GM15510 (cell line): Measurements from ENCODE around the gene HMGN1.
A peak's percentile ranks its signal among the peaks of the same experiment; 100 is the strongest.

Source experiments
- POLR2A ChIP-seq: IDR thresholded peaks from 3 replicates; pipeline ENCODE4 v1.6.1; 2011; ENCODE audit warnings: borderline replicate concordance; ENCODE audit not compliant: insufficient read length; ENCODE audit errors: extremely low read depth

Gene HMGN1

DNA sequence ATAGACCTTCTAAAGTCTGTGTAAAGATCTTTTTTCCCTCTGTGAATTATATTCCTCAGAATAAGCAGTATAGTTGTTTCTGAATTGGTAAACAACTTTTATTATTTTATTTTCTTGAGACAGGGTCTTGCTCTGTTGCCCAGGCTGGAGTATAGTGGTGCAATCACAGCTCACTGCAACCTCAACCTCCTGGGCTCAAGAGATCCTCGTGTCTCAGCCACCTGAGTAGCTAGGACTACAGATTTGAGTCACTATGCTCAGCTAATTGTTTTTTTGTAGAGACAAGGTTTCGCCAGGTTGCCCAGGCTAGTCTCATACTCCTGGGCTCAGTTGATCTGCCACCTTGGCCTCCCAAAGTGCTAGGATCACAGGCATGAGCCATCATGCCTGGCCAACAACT is 26.6 kb upstream of the HMGN1 start:
- no peak for TF ChIP-seq POLR2A

GRCh38 chr21:39374046-39374445 is 25.2 kb upstream of the HMGN1 start:
- TF ChIP-seq POLR2A = no peak

- TF ChIP-seq POLR2A = no peak
Measured at GRCh38 chr21:39373634-39374033, 24.7 kb upstream of the HMGN1 start.

DNA sequence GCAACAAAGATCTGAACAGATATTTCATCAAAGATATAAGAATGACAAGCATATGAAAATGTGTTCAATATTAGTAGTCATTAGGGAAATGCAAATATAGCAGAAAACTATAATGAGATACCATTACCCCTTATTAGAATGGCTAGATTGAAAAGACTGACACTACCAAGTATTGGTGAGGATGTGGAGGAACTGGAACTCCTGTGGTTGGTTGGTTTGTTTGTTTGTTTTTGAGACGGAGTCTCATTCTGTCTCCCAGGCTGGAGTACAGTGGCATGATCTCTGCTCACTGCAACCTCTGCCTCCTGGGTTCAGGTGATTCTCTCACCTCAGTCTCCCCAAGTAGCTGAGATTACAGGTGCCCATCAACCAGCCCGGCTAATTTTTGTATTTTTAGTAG is 18.9 kb upstream of the HMGN1 start:
- no peak for TF ChIP-seq POLR2A

DNA sequence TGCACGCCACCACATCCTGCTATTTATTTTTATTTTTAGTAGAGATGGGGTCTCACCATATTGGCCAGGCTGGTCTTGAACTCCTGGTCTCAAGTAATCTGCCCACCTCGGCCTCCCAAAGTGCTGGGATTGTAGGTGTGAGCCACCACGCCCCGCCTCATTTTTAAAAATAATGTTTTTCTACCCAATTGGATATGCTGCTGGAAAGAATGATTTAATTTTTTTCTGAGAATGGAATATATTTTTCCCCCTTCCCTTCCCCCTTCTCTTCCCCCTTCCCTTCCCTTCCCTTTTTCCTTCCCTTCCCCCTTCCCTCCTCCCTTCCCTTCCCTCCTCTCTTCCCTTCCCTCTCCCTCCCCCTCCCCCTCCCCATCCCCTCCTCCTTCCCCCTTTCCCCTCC is 17.7 kb upstream of the HMGN1 start:
- no peak for TF ChIP-seq POLR2A

DNA sequence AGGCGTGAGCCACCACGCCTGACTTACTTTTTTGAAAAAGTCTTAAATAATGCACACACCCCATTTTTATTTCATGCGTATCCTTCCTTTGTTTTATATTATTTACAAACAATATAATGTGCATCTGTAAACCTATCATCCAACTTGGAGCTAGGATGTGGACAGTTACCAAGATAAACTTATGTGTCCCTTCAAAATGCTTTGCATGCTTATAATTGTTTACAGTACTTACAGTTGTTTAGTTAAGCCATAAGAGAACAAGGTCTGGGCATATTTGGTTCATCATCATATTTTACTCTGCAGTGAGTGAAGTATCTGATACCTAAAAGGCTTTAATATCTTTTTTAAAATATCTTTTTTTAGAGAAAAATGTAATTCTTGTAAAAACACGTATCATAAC is 16.1 kb upstream of the HMGN1 start:
- no peak for TF ChIP-seq POLR2A

- no peak for TF ChIP-seq POLR2A
Measured at GRCh38 chr21:39363607-39364555, 15.0 kb upstream of the HMGN1 start.

DNA sequence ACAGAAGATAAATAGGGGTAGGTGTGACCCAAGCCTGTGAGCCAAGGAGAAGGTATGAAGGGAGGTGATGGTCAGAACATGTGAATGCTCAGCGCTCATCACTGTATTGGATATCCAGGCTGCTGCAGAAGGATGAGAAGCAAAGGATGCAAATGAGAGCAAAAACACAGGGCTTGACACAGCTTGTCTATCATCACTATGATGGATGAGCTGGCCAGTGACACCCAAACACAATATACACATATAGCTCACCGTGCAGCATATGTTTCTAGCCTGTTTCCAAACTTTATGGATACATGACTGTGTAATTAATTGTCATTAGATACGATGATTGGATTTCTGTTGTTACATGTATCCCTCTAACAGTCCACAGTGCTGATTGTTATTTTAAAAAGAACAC is 13.8 kb upstream of the HMGN1 start:
- TF ChIP-seq POLR2A = no peak

- no peak for TF ChIP-seq POLR2A
Measured at GRCh38 chr21:39359382-39359781, 10.5 kb upstream of the HMGN1 start.

- TF ChIP-seq POLR2A = no peak
Measured at GRCh38 chr21:39353295-39353694, 4.4 kb upstream of the HMGN1 start.

- TF ChIP-seq POLR2A = no peak
Measured at GRCh38 chr21:39350094-39351005, 1.5 kb upstream of the HMGN1 start.

GRCh38 chr21:39349211-39350093 is 564 bp upstream of the HMGN1 start:
- peak; percentile 82 for TF ChIP-seq POLR2A

GRCh38 chr21:39348040-39348354 is 891 bp downstream of the HMGN1 start:
- TF ChIP-seq POLR2A = no peak

GRCh38 chr21:39347537-39347936 is 1.4 kb downstream of the HMGN1 start:
- no peak for TF ChIP-seq POLR2A
